Fibroblast of the aortic adventitia (primary cell): Measurements from ENCODE around the gene FOXO6. TPM values are rescaled to one million over a fixed set of nuclear protein-coding genes. Genes with fewer than 3 reads are reported as not detected.

ENCODE experiments used
- DNase-seq: peaks from one replicate; pipeline ENCODE4 v3.0.0-alpha.2; 2010; ENCODE audit warnings: low read depth
- H3K4me3 ChIP-seq: 2 replicates; pipeline ENCODE4 v1.5.1; 2011; ENCODE audit warnings: low read depth, mild to moderate bottlenecking, control low read depth, low read length, moderate library complexity
- total RNA-seq: library from RNA; depleted of rRNA; stranded (reverse); fragments of >200 nt; gene quantifications from 2 replicates; pipeline ENCODE4 v1.2.3, GENCODE V29; 2012; ENCODE audit warnings: low replicate concordance
- TF ChIP-seq, protein P1 (sequence below): IDR thresholded peaks from 2 replicates; pipeline ENCODE4 v1.5.1; 2011; ENCODE audit warnings: mild to moderate bottlenecking, low read length, control low read depth, inconsistent platforms; ENCODE audit not compliant: insufficient read depth

Gene FOXO6
- total RNA-seq, 1 donor: not detected

DNA sequence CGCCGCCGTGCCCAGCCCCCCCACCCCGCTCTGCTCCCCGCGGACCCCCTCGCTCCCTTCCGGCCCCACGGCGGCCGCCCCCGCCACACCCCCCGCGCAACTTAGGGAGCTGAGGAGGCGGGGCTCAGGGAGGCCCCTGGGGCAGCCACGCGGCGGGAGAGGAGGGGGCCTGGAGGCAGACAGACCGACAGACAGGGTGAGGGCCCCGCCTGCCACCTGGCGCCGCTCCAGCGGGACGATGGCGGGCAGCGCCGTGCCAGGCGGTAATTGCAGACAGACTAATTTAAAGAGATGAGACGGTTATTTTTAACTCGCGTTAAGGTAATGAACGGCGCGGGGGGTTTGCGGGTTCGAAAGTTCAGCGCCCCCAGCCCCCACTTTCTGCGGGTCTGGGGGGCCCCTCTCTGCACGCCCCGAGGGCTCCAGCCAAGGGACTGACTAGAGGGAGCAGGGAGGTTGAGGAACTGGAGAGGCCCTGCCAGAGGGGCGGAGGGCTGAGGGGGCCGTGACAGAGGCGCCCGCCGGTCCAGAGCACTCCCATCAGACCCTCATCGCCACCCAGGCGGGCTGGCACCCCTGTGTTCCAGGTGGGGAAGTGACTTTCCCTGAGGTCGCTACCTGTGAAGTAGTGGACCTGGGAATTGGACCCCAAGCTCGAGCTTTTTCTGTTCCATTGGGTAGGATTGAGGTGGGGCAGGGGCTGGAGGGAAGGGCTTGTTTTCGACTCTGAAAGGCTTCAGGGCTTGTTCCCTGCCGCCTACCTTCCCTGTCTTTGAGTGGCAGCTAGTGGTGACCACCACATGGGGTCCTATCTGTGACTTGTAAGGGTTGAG, 5.4 kb downstream of the FOXO6 start:
- DNase-seq: no peak
- TF ChIP-seq, protein P1, sequence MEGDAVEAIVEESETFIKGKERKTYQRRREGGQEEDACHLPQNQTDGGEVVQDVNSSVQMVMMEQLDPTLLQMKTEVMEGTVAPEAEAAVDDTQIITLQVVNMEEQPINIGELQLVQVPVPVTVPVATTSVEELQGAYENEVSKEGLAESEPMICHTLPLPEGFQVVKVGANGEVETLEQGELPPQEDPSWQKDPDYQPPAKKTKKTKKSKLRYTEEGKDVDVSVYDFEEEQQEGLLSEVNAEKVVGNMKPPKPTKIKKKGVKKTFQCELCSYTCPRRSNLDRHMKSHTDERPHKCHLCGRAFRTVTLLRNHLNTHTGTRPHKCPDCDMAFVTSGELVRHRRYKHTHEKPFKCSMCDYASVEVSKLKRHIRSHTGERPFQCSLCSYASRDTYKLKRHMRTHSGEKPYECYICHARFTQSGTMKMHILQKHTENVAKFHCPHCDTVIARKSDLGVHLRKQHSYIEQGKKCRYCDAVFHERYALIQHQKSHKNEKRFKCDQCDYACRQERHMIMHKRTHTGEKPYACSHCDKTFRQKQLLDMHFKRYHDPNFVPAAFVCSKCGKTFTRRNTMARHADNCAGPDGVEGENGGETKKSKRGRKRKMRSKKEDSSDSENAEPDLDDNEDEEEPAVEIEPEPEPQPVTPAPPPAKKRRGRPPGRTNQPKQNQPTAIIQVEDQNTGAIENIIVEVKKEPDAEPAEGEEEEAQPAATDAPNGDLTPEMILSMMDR: no peak
- no peak overlapping the region for H3K4me3 ChIP-seq

DNA sequence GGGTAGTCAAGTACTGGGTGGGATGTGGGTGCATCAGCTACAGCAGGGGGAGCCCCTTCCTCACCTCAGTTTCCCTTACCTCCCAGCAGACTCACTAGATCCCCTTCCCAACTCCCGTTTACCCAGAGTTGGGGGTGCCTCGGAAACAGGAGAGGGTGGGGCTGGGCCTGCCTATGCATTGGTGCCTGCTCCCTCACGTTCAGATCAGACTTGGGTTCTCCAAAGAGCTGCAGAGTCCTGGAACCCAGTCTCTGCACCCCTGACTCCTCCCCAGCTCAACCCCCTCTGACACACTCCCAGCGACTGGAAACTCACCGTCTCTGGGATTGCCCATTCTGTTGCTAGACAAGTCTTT, 6.0 kb downstream of the FOXO6 start:
- H3K4me3 ChIP-seq: no peak overlapping the region
- TF ChIP-seq, protein P1: no peak
- DNase-seq: no peak

DNA sequence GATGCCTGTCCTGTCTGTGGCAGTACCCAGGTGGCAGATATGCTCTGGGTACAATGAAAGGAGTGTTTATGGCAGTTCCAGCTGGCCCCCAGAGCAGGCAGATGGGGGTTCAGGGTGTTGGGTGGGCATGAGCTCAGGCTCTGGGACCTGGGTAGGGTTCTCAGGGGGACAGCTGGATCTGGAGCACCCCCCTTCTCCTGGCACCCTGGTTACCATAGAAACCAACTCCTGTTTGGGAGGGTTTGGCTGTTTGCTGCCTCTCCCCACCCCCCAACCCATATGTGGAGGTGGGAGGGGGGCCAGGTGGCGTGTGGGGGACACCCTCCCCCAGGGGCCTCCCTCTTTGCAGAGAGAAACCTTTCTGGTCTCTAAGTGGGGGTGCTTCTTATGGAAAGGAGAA, 7.1 kb downstream of the FOXO6 start:
- TF ChIP-seq, protein P1: no peak
- DNase-seq: no peak
- H3K4me3 ChIP-seq: no peak overlapping the region

DNA sequence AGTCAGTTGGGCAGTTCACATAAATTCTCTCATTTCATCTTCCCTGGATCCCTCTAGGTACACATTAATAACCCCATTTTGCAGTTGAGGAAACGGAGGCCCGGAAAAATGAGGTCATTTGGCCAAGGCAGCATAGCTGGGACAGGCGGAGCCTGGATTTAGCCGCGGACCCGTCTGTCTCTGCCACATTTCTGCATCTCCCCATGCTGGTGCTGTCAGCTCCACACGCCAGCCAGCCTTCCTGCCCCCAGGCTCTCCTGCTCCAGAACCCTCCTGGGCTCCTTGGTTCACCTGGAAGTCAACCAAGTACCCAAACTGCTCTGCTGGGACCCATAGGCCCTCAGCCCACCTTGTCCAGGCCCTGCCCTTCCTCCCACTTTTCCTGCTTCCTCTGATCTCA, 7.6 kb downstream of the FOXO6 start:
- TF ChIP-seq, protein P1: no peak
- H3K4me3 ChIP-seq: no peak overlapping the region
- DNase-seq: no peak

DNA sequence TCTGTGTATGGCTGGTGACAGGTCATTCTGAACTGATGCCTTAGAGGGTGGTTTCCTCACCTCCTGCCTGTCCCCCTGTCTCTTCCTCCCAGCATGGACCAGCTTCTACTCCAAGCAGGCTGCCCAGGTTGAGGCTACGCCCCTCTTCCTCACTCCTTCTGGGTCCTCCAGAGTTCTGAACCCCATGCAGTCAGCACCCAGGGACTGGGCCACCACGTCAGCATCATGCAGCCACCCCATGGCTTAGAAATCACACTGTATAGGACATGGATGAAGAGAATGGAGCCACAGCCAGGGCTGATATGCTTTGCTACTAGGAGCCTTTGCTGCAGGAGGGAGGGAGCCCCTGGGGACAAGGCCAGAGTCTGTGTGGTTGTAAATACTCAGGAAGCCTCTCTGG, 8.3 kb downstream of the FOXO6 start:
- DNase-seq: no peak
- TF ChIP-seq, protein P1: no peak
- no peak overlapping the region for H3K4me3 ChIP-seq

GRCh38 chr1:41370225-41370624, 9.0 kb downstream of the FOXO6 start:
- TF ChIP-seq, protein P1: no peak
- H3K4me3 ChIP-seq: no peak overlapping the region
- DNase-seq: no peak
